ENCODE results near the gene TLE4. TPM values are rescaled to one million over a fixed set of nuclear protein-coding genes. Genes with fewer than 3 reads are reported as not detected.
"Not testable (repeated sequence)": the region's sequence is repeated elsewhere in the genome, so short reads cannot be mapped to it uniquely, and the experiment has no call there.

Gene TLE4
- total RNA-seq, 4 donors from 2014 or later: 19.3 to 87.5 (median 41.5) TPM

DNA sequence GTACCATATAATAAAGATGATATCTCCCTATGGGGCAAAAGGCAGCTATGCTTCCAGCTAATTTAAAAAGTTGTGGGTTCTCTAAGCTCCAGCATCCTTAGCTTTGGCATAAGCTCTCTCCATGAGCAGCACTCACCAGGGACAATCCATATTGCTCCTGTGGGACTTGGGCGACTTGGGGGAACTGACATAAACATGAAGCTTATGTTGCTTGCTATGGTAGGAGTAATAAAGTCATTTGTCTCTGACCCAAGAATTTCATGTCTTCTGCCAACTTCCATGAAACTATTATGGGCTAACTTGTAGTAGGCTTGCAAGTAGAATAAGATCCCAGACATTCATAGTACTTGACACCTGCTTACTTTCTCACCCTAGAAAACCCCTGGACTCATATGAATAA, 36.2 kb upstream of the TLE4 start:
- TF ChIP-seq POLR2A (IDR thresholded peaks at IDR 0.05): no peak
- TF ChIP-seq EP300 (IDR thresholded peaks at IDR 0.05; ENCODE audit: low read depth): no peak
- no peak for TF ChIP-seq POLR2AphosphoS5 (IDR thresholded peaks at IDR 0.05)
- TF ChIP-seq, protein P1, sequence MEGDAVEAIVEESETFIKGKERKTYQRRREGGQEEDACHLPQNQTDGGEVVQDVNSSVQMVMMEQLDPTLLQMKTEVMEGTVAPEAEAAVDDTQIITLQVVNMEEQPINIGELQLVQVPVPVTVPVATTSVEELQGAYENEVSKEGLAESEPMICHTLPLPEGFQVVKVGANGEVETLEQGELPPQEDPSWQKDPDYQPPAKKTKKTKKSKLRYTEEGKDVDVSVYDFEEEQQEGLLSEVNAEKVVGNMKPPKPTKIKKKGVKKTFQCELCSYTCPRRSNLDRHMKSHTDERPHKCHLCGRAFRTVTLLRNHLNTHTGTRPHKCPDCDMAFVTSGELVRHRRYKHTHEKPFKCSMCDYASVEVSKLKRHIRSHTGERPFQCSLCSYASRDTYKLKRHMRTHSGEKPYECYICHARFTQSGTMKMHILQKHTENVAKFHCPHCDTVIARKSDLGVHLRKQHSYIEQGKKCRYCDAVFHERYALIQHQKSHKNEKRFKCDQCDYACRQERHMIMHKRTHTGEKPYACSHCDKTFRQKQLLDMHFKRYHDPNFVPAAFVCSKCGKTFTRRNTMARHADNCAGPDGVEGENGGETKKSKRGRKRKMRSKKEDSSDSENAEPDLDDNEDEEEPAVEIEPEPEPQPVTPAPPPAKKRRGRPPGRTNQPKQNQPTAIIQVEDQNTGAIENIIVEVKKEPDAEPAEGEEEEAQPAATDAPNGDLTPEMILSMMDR (IDR thresholded peaks at IDR 0.05): no peak
- Histone ChIP-seq H3K36me3 (no peaks in the 10 kb centered on the region), H3K9me3 (no peaks in the 10 kb centered on the region), H3K4me1 (no peaks in the 10 kb centered on the region), H3K4me3 (no peak overlapping the region), H3K27me3 (no peaks in the 10 kb centered on the region), H3K27ac (no peak overlapping the region)
- intact Hi-C loops (cut with DNase I; ENCODE audit: low total_unique reads): no loop called here
- DNase-seq: no peak
- WGBS, 2 donors (ENCODE audit: low coverage in 1 of 2): 83 to 94% methylated on average over 1 of the region's 1 CpG
- in situ Hi-C loops (cut with MboI; ENCODE audit: low pct_ligation_motif_present in 1 of 4, low pct_unique_long_range_greater_than_20kb in 1 of 4, low sequenced_read_pairs in 3 of 4): no loop called here

DNA sequence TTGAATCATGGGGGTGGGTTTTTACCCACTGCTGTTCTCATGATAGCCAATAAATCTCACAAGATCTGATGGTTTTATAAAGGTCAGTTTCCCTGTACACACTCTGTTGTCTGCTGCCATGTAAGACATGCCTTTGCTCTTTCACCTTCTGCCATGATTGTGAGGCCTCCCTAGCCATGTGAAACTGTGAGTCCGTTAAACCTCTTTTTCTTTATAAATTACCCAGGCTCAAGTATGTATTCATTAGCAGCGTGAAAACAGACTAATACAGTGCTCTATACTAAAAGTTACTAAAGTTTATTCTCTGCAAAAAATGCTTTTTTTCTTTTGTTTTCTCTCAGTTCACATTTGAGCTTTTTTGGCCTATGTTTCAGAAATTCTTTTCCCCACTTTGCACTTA, 33.9 kb upstream of the TLE4 start:
- no peaks in the 10 kb centered on the region for H3K9me3 ChIP-seq
- no peaks in the 10 kb centered on the region for H3K36me3 ChIP-seq
- H3K27ac ChIP-seq: no peak overlapping the region
- 90% methylated on average over 2 of the region's 2 CpGs for WGBS, 2 donors (ENCODE audit: low coverage in 1 of 2)
- H3K4me3 ChIP-seq: no peak overlapping the region
- TF ChIP-seq POLR2A (IDR thresholded peaks at IDR 0.05): no peak
- no peak for DNase-seq
- H3K27me3 ChIP-seq: no peaks in the 10 kb centered on the region
- intact Hi-C loops (cut with DNase I; ENCODE audit: low total_unique reads): no loop called here
- H3K4me1 ChIP-seq: no peaks in the 10 kb centered on the region
- in situ Hi-C loops (cut with MboI; ENCODE audit: low pct_ligation_motif_present in 1 of 4, low pct_unique_long_range_greater_than_20kb in 1 of 4, low sequenced_read_pairs in 3 of 4): no loop called here

DNA sequence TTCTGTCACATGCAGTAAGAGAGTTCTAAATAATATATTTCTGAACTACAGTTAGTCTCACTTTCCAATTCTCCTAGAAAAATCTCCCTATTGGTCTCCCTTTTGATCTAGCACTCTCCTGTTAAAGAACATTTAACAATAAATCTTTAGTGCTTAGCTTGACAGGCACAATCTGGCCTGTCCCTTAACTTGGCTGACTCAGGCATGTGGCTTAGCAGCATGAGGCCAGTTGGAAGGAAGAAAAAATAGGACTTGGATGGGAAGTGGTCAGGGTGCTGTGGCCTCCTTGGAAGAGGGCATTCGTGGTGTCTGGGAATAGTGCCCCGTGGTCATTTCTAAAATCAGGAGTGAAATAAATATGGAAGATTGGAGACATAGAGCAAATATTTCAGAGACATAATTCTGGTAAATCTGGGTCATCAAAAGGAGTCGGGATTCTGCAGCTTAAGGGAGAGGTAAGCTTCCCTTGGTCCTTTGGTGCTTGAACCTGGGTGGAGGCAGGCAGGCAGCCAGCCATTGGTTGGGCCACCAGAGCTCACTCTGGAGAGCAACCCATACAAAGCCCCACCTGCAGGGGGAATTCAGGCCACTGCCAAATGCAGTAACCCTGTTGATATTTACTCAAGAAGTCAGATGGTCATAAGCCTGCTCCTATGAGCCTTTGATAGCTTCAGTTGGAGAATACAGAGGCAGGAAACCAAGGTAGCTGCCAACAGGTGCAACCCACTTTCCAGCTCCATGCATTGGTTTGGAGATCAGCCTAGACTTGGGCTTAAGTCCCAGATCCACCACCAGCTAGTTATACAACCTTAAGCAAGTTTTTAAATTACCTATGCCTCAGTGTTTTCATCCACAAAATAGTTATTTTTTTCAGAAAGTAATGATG, 28.8 kb upstream of the TLE4 start:
- no peaks in the 10 kb centered on the region for H3K27me3 ChIP-seq
- H3K27ac ChIP-seq: no peak overlapping the region
- no peak for TF ChIP-seq EP300 (IDR thresholded peaks at IDR 0.05; ENCODE audit: low read depth)
- no peaks in the 10 kb centered on the region for H3K36me3 ChIP-seq
- H3K9me3 ChIP-seq: no peaks in the 10 kb centered on the region
- in situ Hi-C loops (cut with MboI; ENCODE audit: low pct_ligation_motif_present in 1 of 4, low pct_unique_long_range_greater_than_20kb in 1 of 4, low sequenced_read_pairs in 3 of 4) (no loop called here), intact Hi-C loops (cut with DNase I; ENCODE audit: low total_unique reads) (no loop called here)
- WGBS, 2 donors (ENCODE audit: low coverage in 1 of 2): 78 to 80% methylated on average over 1 to 3 of the region's 3 CpGs
- DNase-seq: no peak
- no peaks in the 10 kb centered on the region for H3K4me1 ChIP-seq
- no peak overlapping the region for H3K4me3 ChIP-seq

DNA sequence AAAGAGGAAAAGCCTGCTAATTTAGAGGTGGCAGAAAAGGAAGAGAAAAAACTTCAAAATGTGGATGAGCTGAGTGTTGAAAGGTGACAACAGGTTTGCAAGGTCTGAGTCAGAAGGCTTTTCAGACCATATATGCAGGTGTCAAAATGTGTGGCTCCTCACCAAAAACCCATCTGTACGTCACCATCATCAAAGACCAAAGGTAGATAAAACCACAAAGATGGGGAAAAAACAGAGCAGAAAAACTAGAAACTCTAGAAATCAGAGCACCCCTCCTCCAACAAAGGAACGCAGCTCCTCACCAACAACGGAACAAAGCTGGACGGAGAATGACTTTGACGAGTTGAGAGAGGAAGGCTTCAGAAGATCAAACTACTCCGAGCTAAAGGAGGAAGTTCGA, 27.4 kb upstream of the TLE4 start:
- H3K36me3 ChIP-seq; H3K4me1 ChIP-seq; in situ Hi-C loops (cut with MboI; ENCODE audit: low pct_ligation_motif_present in 1 of 4, low pct_unique_long_range_greater_than_20kb in 1 of 4, low sequenced_read_pairs in 3 of 4); DNase-seq; intact Hi-C loops (cut with DNase I; ENCODE audit: low total_unique reads); H3K27me3 ChIP-seq; H3K4me3 ChIP-seq; H3K27ac ChIP-seq; H3K9me3 ChIP-seq: not testable (repeated sequence)
- 79 to 87% methylated on average over 6 to 7 of the region's 7 CpGs for WGBS, 2 donors (ENCODE audit: low coverage in 1 of 2)

DNA sequence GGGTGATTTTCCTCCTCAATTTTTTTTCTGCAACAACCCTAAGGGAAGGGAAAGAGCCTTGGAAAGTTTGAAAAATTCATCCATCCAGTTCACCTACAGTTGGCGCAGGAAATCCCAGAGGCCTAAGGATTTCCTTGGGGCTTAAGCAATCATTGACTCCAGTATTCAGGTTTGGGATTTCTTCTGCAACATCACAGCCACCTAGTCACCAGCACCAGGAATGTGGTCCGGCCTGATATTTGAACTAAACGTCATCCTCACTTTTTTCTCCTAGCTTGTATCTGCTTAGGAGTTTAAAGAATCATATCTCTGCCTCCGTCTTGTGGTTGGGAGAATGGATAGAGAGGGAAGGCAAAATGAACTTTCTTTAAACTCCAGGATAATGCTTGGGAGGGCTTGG, 20.2 kb upstream of the TLE4 start:
- Histone ChIP-seq H3K36me3 (no peaks in the 10 kb centered on the region), H3K9me3 (no peaks in the 10 kb centered on the region), H3K27ac (no peak overlapping the region), H3K27me3 (no peaks in the 10 kb centered on the region), H3K4me3 (no peak overlapping the region), H3K4me1 (no peaks in the 10 kb centered on the region)
- intact Hi-C loops (cut with DNase I; ENCODE audit: low total_unique reads): no loop called here
- DNase-seq: no peak
- no peak for TF ChIP-seq POLR2A (IDR thresholded peaks at IDR 0.05)
- in situ Hi-C loops (cut with MboI; ENCODE audit: low pct_ligation_motif_present in 1 of 4, low pct_unique_long_range_greater_than_20kb in 1 of 4, low sequenced_read_pairs in 3 of 4): no loop called here
- WGBS, 2 donors (ENCODE audit: low coverage in 1 of 2): 94 to 95% methylated on average over 3 to 4 of the region's 4 CpGs

DNA sequence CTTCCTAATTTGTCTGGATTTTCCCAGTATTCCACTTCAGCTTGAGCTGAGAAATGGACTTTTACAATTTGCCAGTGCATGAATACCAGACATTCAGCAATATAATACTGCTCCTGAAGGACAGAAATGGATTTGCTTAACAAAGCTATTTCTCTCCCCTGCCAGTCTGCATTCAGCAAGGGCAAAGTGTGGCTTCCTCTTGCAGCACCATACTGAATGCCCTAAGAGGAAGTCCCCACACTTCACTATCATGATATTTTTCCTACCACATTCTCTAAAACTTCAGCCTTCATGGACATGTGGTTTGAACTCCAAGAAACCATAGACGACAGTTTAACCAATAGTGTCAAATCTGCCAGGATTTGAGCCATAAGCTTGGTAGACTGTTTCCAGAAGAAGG, 19.8 kb upstream of the TLE4 start:
- intact Hi-C loops (cut with DNase I; ENCODE audit: low total_unique reads) (no loop called here), in situ Hi-C loops (cut with MboI; ENCODE audit: low pct_ligation_motif_present in 1 of 4, low pct_unique_long_range_greater_than_20kb in 1 of 4, low sequenced_read_pairs in 3 of 4) (no loop called here)
- Histone ChIP-seq H3K4me3 (no peak overlapping the region), H3K27ac (no peak overlapping the region), H3K4me1 (no peaks in the 10 kb centered on the region), H3K9me3 (no peaks in the 10 kb centered on the region), H3K36me3 (no peaks in the 10 kb centered on the region), H3K27me3 (no peaks in the 10 kb centered on the region)
- 70 to 82% methylated on average over 1 of the region's 1 CpG for WGBS, 2 donors (ENCODE audit: low coverage in 1 of 2)
- TF ChIP-seq EP300 (IDR thresholded peaks at IDR 0.05; ENCODE audit: low read depth) (no peak), POLR2AphosphoS5 (IDR thresholded peaks at IDR 0.05) (no peak), POLR2A (IDR thresholded peaks at IDR 0.05) (no peak)
- TF ChIP-seq, protein P1 (IDR thresholded peaks at IDR 0.05): no peak
- no peak for DNase-seq
